Fibroblast of lung (primary cell): Measurements from ENCODE around the gene RPL19. TPM values are rescaled to one million over a fixed set of nuclear protein-coding genes. Genes with fewer than 3 reads are reported as not detected.
"Not testable (repeated sequence)": the region's sequence is repeated elsewhere in the genome, so short reads cannot be mapped to it uniquely, and the experiment has no call there.

Source experiments
- DNase-seq, 2 donors: peaks; one replicate each; pipeline versions ENCODE4 v3.0.0 to v3.0.0-alpha.2; 2010; ENCODE audit warnings: low read depth in 2 of 2
- H2AFZ ChIP-seq: 2 replicates; pipeline ENCODE4 v1.5.1; 2012; ENCODE audit warnings: low read length, control low read depth, inconsistent platforms
- H3K27ac ChIP-seq: 2 replicates; pipeline ENCODE4 v1.5.1; 2011; ENCODE audit warnings: low read length, control low read depth; ENCODE audit not compliant: insufficient read depth
- H3K27me3 ChIP-seq: 2 replicates; pipeline ENCODE4 v1.5.1; 2011; ENCODE audit warnings: mild to moderate bottlenecking, low read length; ENCODE audit not compliant: control insufficient read depth, insufficient read depth
- H3K36me3 ChIP-seq: 2 replicates; pipeline ENCODE4 v1.5.1; 2011; ENCODE audit warnings: low read length; ENCODE audit not compliant: control insufficient read depth, insufficient read depth
- H3K4me1 ChIP-seq: 2 replicates; pipeline ENCODE4 v1.5.1; 2011; ENCODE audit warnings: low read length; ENCODE audit not compliant: control insufficient read depth, insufficient read depth; ENCODE audit errors: extremely low read depth
- H3K4me2 ChIP-seq: 2 replicates; pipeline ENCODE4 v1.5.1; 2011; ENCODE audit warnings: low read length, control low read depth; ENCODE audit not compliant: insufficient read depth; ENCODE audit errors: extremely low read depth
- H3K4me3 ChIP-seq, 4 experiments: fragments of 200-600 bp in 1 of 4; sonication (generic) in 1 of 4; replicated peaks in 1 of 4; 2 replicates each; pipeline ENCODE4 v1.5.1; 2011 to 2016; ENCODE audit warnings: low read length in 4 of 4, low read depth in 3 of 4, mild to moderate bottlenecking in 3 of 4, control low read depth in 2 of 4, inconsistent platforms in 1 of 4, mixed read lengths in 1 of 4; ENCODE audit not compliant: insufficient read depth in 1 of 4; ENCODE audit errors: control extremely low read depth in 1 of 4
- H3K79me2 ChIP-seq: 2 replicates; pipeline ENCODE4 v1.5.1; 2012; ENCODE audit warnings: mild to moderate bottlenecking, low read length, inconsistent platforms; ENCODE audit not compliant: control insufficient read depth, insufficient read depth
- H3K9ac ChIP-seq: 2 replicates; pipeline ENCODE4 v1.5.1; 2011; ENCODE audit warnings: mild to moderate bottlenecking, low read length, control low read depth; ENCODE audit not compliant: insufficient read depth
- H3K9me3 ChIP-seq: 2 replicates; pipeline ENCODE4 v1.5.1; 2012; ENCODE audit warnings: low read depth, low read length; ENCODE audit not compliant: control insufficient read depth, insufficient read depth
- H4K20me1 ChIP-seq: 2 replicates; pipeline ENCODE4 v1.5.1; 2011; ENCODE audit warnings: low read length; ENCODE audit not compliant: control insufficient read depth, insufficient read depth; ENCODE audit errors: extremely low read depth
- CTCF ChIP-seq, 2 donors: IDR thresholded peaks in 1 of 2; conservative IDR thresholded peaks in 1 of 2; 1 replicate in 1 of 2; 2 replicates in 1 of 2; pipeline ENCODE4 v1.5.1; 2011 to 2012; ENCODE audit warnings: low read length in 2 of 2, control low read depth in 1 of 2, inconsistent platforms in 1 of 2, low read depth in 1 of 2, mild to moderate bottlenecking in 1 of 2
- EZH2 ChIP-seq: IDR thresholded peaks from 2 replicates; pipeline ENCODE4 v1.5.1; 2012; ENCODE audit warnings: low read length, control low read depth, mild to moderate bottlenecking; ENCODE audit errors: missing control alignments
- polyA plus RNA-seq, 2 donors: library from polyadenylated mRNA; depleted of rRNA in 1 of 2; stranded (reverse) in 1 of 2; unstranded in 1 of 2; fragments of >200 nt; gene quantifications; 2 replicates each; pipeline ENCODE4 v1.2.1, GENCODE V29; 2011 to 2012; ENCODE audit warnings: missing spikeins in 1 of 2
- total RNA-seq: library from RNA; depleted of rRNA; stranded (reverse); fragments of >200 nt; gene quantifications from 2 replicates; pipeline ENCODE4 v1.2.1, GENCODE V29; 2014

RPL19 gene
- total and polyA plus RNA-seq, 2 donors (not counting 1 experiment from before 2014, with no cell fraction given) = 1,378 to 1,814 TPM

DNA sequence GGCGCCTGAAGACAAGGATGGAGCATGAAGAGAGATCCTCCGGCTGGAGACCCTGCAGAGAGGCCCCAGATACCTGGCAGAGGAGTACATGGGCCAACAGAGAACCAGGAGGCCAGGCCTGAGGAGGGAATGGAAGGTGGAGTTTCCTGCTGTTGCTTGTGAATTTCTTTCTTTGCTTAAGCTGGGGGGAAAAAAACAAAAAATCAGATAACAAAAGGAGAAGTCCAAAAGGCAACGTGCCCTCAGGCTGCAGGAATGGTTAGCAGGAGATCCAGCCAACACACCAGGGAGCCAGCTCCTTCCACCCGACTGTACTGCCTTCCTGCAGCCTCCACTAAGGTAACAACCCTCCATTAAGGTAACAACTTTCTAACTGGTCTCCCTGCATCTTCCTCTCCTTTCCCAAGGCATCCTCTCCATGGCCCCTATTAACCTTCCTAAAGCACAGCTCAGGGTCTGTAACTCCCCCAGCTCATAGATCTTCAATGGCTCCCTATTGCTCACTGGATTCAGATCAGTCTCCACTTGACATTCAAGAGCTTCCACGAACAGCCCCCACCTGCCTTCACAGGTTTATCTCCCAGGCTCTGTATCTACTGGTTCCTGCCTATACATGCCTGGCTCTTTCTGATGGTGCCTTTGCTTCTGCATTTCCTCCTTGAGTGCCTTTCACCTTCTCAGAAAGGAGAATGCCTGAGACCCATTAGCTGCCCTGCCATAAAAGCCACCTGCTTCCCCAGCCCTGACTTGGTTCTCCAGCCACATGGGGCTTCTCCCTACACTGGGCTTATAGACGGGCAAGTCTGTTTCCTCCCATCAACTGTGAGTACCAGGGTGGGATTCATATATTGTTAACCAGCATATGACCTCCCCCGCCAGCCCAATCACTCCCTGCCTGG is 33.4 kb upstream of the RPL19 start:
- Histone ChIP-seq H4K20me1 (no peaks in the 10 kb centered on the region), H3K4me3 (no peak overlapping the region), H3K4me1 (no peaks in the 10 kb centered on the region), H3K9me3 (no peaks in the 10 kb centered on the region), H3K27me3 (peaks cover 9% of the 10 kb centered on the region), H3K79me2 (no peaks in the 10 kb centered on the region), H3K4me2 (no peak overlapping the region), H3K9ac (no peak overlapping the region), H3K36me3 (no peaks in the 10 kb centered on the region), H2AFZ (no peak overlapping the region), H3K27ac (no peak overlapping the region)
- TF ChIP-seq CTCF (conservative IDR thresholded peaks at IDR 0.05 in 1 of 2, IDR thresholded peaks at IDR 0.05 in 1 of 2; ENCODE audit: low read depth in 1 of 2, low read length in 2 of 2) = no peak
- TF ChIP-seq EZH2 = no peak
- no peak for DNase-seq

- DNase-seq = peak in 1 of 2 donors; percentile 6
- H3K4me3 ChIP-seq = no peak overlapping the region
- TF ChIP-seq CTCF (conservative IDR thresholded peaks at IDR 0.05 in 1 of 2, IDR thresholded peaks at IDR 0.05 in 1 of 2; ENCODE audit: low read depth in 1 of 2, low read length in 2 of 2) (no peak), EZH2 (no peak)
- no peak overlapping the region for H3K27ac ChIP-seq
- no peak overlapping the region for H3K4me2 ChIP-seq
- H2AFZ ChIP-seq = no peak overlapping the region
- H3K4me1 ChIP-seq = no peaks in the 10 kb centered on the region
- H3K36me3 ChIP-seq = no peaks in the 10 kb centered on the region
- H3K79me2 ChIP-seq = no peaks in the 10 kb centered on the region
- peaks cover 9% of the 10 kb centered on the region for H3K27me3 ChIP-seq
- H4K20me1 ChIP-seq = no peaks in the 10 kb centered on the region
- H3K9ac ChIP-seq = no peak overlapping the region
- no peaks in the 10 kb centered on the region for H3K9me3 ChIP-seq
These were observed 32.6 kb upstream of the RPL19 start for GRCh38 chr17:39167476-39167875.

- H3K4me1 ChIP-seq, H4K20me1 ChIP-seq, H3K27me3 ChIP-seq, H3K79me2 ChIP-seq, H3K4me3 ChIP-seq, H2AFZ ChIP-seq, H3K27ac ChIP-seq, H3K9ac ChIP-seq, H3K9me3 ChIP-seq, H3K36me3 ChIP-seq, H3K4me2 ChIP-seq, DNase-seq: not testable (repeated sequence)
These were observed 31.6 kb upstream of the RPL19 start for GRCh38 chr17:39168503-39168902.
